SK-N-SH (cell line): ENCODE measurements around the gene MTF1. TPM values are rescaled to one million over a fixed set of nuclear protein-coding genes. Genes with fewer than 3 reads are reported as not detected.

Source experiments
- CTCF ChIA-PET: fragments of 300-600, 350-600 bp; formaldehyde crosslinking; extraction: SDS; loops from one replicate; lab custom pipeline; 2021; lab: Yijun Ruan, JAX
- POLR2A ChIA-PET: fragments of 350-600 bp; sonication (Branson Sonifier 250); formaldehyde crosslinking; extraction: SDS; loops from one replicate; lab custom pipeline; 2020; ENCODE audit warnings: antibody characterized with exemption, inconsistent platforms; lab: Yijun Ruan, JAX
- DNase-seq: peaks from one replicate; pipeline ENCODE4 v3.0.0; 2012
- H2AFZ ChIP-seq: fragments of 200-600 bp; sonication (generic); 2 replicates; pipeline ENCODE4 v1.8.1; 2016; ENCODE audit warnings: antibody characterized with exemption, mild to moderate bottlenecking, low read depth
- H3F3A ChIP-seq: fragments of 200-600 bp; sonication (generic); replicated peaks from 2 replicates; pipeline ENCODE3; 2016; ENCODE audit warnings: antibody characterized with exemption, mild to moderate bottlenecking; ENCODE audit not compliant: insufficient read depth
- H3K27ac ChIP-seq, 2 experiments: fragments of 200-500 bp in 1 of 2; fragments of 200-600 bp in 1 of 2; sonication (Bioruptor generic) in 1 of 2; sonication (generic), shearing (Covaris generic) in 1 of 2; 2 replicates each; pipeline versions ENCODE4 v1.5.1 to v1.6.1; 2014 to 2016; ENCODE audit warnings: low read depth in 2 of 2, inconsistent platforms in 1 of 2, low read length in 1 of 2, mild to moderate bottlenecking in 1 of 2, mixed read lengths in 1 of 2
- H3K27me3 ChIP-seq: fragments of 200-600 bp; sonication (generic), shearing (Covaris generic); 2 replicates; pipeline ENCODE4 v1.6.1; 2016; ENCODE audit warnings: mixed run types; ENCODE audit not compliant: insufficient read depth
- H3K36me3 ChIP-seq, 2 experiments: fragments of 200-500 bp in 1 of 2; fragments of 200-600 bp in 1 of 2; sonication (Bioruptor generic) in 1 of 2; sonication (generic) in 1 of 2; replicated peaks in 1 of 2; 2 replicates each; pipeline versions ENCODE3 to v1.5.1; 2014 to 2016; ENCODE audit warnings: low read length in 1 of 2, mild to moderate bottlenecking in 1 of 2; ENCODE audit not compliant: insufficient read depth in 2 of 2, control insufficient read depth in 1 of 2
- H3K4me1 ChIP-seq, 2 experiments: fragments of 200-500 bp in 1 of 2; fragments of 200-600 bp in 1 of 2; sonication (Bioruptor generic) in 1 of 2; sonication (generic), shearing (Covaris generic) in 1 of 2; 2 replicates each; pipeline versions ENCODE4 v1.5.1 to v1.6.1; 2014 to 2016; ENCODE audit warnings: low read depth in 1 of 2, low read length in 1 of 2, mixed run types in 1 of 2; ENCODE audit not compliant: insufficient read depth in 2 of 2, control insufficient read depth in 1 of 2
- H3K4me2 ChIP-seq: fragments of 200-600 bp; sonication (generic), shearing (Covaris generic); 2 replicates; pipeline ENCODE4 v1.6.1; 2017; ENCODE audit warnings: mixed run types
- H3K4me3 ChIP-seq, 2 experiments: fragments of 200-500 bp in 1 of 2; fragments of 200-600 bp in 1 of 2; sonication (Bioruptor generic) in 1 of 2; sonication (generic), shearing (Covaris generic) in 1 of 2; 2 replicates each; pipeline versions ENCODE4 v1.5.1 to v1.8.1; 2014 to 2016; ENCODE audit warnings: low read depth in 2 of 2, inconsistent platforms in 1 of 2, low read length in 1 of 2, mild to moderate bottlenecking in 1 of 2, mixed read lengths in 1 of 2, moderate library complexity in 1 of 2
- H3K79me2 ChIP-seq: fragments of 200-600 bp; sonication (generic); 2 replicates; pipeline ENCODE4 v1.8.1; 2017; ENCODE audit warnings: mild to moderate bottlenecking; ENCODE audit not compliant: insufficient read depth
- H3K9ac ChIP-seq: fragments of 200-600 bp; sonication (generic); 2 replicates; pipeline ENCODE4 v1.6.1; 2017; ENCODE audit warnings: mixed run types
- H3K9me2 ChIP-seq: fragments of 200-600 bp; sonication (generic); 2 replicates; pipeline ENCODE4 v1.6.1; 2017; ENCODE audit warnings: mixed run types
- H3K9me3 ChIP-seq: fragments of 200-600 bp; sonication (generic); 2 replicates; pipeline ENCODE4 v1.6.1; 2017; ENCODE audit warnings: mixed run types, mild to moderate bottlenecking, moderate library complexity
- H4K20me1 ChIP-seq: fragments of 200-600 bp; sonication (generic); 2 replicates; pipeline ENCODE4 v1.6.1; 2017; ENCODE audit warnings: mild to moderate bottlenecking, mixed run types; ENCODE audit not compliant: insufficient read depth
- CHD2 ChIP-seq: fragments of 150-350 bp; IDR thresholded peaks from 2 replicates; pipeline ENCODE4 v1.6.1; 2018; ENCODE audit warnings: low read length; ENCODE audit not compliant: partially characterized antibody
- EZH2phosphoT487 ChIP-seq: fragments of 200-600 bp; sonication (generic); IDR thresholded peaks from 2 replicates; pipeline ENCODE4 v1.6.1; 2017; ENCODE audit warnings: low read depth, mixed run types, mild to moderate bottlenecking, antibody characterized with exemption, moderate library complexity, borderline replicate concordance
- FOXM1 ChIP-seq: IDR thresholded peaks from 2 replicates; pipeline ENCODE4 v1.4.0; 2012; ENCODE audit warnings: low read depth, mild to moderate bottlenecking
- GATA2 ChIP-seq: sonication (generic); formaldehyde crosslinking; IDR thresholded peaks from 2 replicates; pipeline ENCODE4 v1.5.0; 2020; ENCODE audit warnings: mild to moderate bottlenecking, missing genetic modification reagents
- MEF2A ChIP-seq: IDR thresholded peaks from 2 replicates; pipeline ENCODE4 v1.4.0; 2012; ENCODE audit warnings: low read depth, borderline replicate concordance
- POLR2AphosphoS5 ChIP-seq: IDR thresholded peaks from 2 replicates; pipeline ENCODE4 v1.6.1; 2012; ENCODE audit warnings: low read depth, low read length
- RXRA ChIP-seq: IDR thresholded peaks from 2 replicates; pipeline ENCODE4 v1.4.0; 2012; ENCODE audit warnings: low read depth, mild to moderate bottlenecking, borderline replicate concordance
- SMC3 ChIP-seq: IDR thresholded peaks from 2 replicates; pipeline ENCODE4 v1.6.1; 2012; ENCODE audit warnings: low read depth, low read length, improper control_type of control experiment
- WGBS: methylation state at CpG from one replicate; pipeline ENCODE4 v1.1.6; 2017; ENCODE audit warnings: low lambda C conversion rate; 5-methylcytosine and 5-hydroxymethylcytosine counted together
- polyA plus RNA-seq, 3 experiments: library from polyadenylated mRNA; depleted of rRNA; stranded (reverse); fragments of >200 nt; gene quantifications; 2 replicates each; pipeline ENCODE4 v1.2.3, GENCODE V29; 2012
- TF ChIP-seq, protein P1 (sequence below): fragments of 200-600 bp; sonication (generic); IDR thresholded peaks from 2 replicates; pipeline ENCODE4 v1.6.1; 2017; ENCODE audit warnings: antibody characterized with exemption, mild to moderate bottlenecking, moderate library complexity
- TF ChIP-seq, protein P2 (sequence below): IDR thresholded peaks from 2 replicates; pipeline ENCODE4 v1.4.0; 2012; ENCODE audit warnings: low read depth, borderline replicate concordance
- TF ChIP-seq, protein P3 (sequence below): IDR thresholded peaks from 2 replicates; pipeline ENCODE4 v1.6.1; 2012; ENCODE audit warnings: mild to moderate bottlenecking, low read depth, low read length, moderate library complexity

MTF1 gene
- polyA plus RNA-seq, 1 of the 3 experiments (the other 2 are of a cell fraction): 5.0 TPM

- no peak for DNase-seq
- POLR2A ChIA-PET: interaction anchor here (0.6 kb wide), 1 partner anchor 54 kb away, joined by 3 read pairs; the partner anchor contains the start of gene YRDC
- no peak for TF ChIP-seq EZH2phosphoT487
- no peak for TF ChIP-seq SMC3
- TF ChIP-seq CHD2: no peak
- TF ChIP-seq, protein P1, sequence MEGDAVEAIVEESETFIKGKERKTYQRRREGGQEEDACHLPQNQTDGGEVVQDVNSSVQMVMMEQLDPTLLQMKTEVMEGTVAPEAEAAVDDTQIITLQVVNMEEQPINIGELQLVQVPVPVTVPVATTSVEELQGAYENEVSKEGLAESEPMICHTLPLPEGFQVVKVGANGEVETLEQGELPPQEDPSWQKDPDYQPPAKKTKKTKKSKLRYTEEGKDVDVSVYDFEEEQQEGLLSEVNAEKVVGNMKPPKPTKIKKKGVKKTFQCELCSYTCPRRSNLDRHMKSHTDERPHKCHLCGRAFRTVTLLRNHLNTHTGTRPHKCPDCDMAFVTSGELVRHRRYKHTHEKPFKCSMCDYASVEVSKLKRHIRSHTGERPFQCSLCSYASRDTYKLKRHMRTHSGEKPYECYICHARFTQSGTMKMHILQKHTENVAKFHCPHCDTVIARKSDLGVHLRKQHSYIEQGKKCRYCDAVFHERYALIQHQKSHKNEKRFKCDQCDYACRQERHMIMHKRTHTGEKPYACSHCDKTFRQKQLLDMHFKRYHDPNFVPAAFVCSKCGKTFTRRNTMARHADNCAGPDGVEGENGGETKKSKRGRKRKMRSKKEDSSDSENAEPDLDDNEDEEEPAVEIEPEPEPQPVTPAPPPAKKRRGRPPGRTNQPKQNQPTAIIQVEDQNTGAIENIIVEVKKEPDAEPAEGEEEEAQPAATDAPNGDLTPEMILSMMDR: no peak
- no peak for TF ChIP-seq POLR2AphosphoS5
- TF ChIP-seq, protein P2, sequence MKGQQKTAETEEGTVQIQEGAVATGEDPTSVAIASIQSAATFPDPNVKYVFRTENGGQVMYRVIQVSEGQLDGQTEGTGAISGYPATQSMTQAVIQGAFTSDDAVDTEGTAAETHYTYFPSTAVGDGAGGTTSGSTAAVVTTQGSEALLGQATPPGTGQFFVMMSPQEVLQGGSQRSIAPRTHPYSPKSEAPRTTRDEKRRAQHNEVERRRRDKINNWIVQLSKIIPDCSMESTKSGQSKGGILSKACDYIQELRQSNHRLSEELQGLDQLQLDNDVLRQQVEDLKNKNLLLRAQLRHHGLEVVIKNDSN: no peak
- TF ChIP-seq MEF2A: no peak
- TF ChIP-seq RXRA: no peak
- no peak for TF ChIP-seq GATA2 (CRISPR knock-in tag)
- TF ChIP-seq, protein P3, sequence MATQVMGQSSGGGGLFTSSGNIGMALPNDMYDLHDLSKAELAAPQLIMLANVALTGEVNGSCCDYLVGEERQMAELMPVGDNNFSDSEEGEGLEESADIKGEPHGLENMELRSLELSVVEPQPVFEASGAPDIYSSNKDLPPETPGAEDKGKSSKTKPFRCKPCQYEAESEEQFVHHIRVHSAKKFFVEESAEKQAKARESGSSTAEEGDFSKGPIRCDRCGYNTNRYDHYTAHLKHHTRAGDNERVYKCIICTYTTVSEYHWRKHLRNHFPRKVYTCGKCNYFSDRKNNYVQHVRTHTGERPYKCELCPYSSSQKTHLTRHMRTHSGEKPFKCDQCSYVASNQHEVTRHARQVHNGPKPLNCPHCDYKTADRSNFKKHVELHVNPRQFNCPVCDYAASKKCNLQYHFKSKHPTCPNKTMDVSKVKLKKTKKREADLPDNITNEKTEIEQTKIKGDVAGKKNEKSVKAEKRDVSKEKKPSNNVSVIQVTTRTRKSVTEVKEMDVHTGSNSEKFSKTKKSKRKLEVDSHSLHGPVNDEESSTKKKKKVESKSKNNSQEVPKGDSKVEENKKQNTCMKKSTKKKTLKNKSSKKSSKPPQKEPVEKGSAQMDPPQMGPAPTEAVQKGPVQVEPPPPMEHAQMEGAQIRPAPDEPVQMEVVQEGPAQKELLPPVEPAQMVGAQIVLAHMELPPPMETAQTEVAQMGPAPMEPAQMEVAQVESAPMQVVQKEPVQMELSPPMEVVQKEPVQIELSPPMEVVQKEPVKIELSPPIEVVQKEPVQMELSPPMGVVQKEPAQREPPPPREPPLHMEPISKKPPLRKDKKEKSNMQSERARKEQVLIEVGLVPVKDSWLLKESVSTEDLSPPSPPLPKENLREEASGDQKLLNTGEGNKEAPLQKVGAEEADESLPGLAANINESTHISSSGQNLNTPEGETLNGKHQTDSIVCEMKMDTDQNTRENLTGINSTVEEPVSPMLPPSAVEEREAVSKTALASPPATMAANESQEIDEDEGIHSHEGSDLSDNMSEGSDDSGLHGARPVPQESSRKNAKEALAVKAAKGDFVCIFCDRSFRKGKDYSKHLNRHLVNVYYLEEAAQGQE: no peak
- no peak for TF ChIP-seq FOXM1
- TF ChIP-seq, all 33 proteins: peak for 0
- Histone ChIP-seq H3K36me3 (peaks cover 25 to 34% of the 10 kb centered on the region in 2 experiments), H4K20me1 (no peaks in the 10 kb centered on the region), H3K9me3 (no peaks in the 10 kb centered on the region), H2AFZ (no peak overlapping the region), H3K9me2 (no peaks in the 10 kb centered on the region), H3K4me3 (no peak overlapping the region), H3K27me3 (no peaks in the 10 kb centered on the region), H3K9ac (no peak overlapping the region), H3K4me2 (no peak overlapping the region), H3K79me2 (peaks cover 21% of the 10 kb centered on the region), H3K4me1 (peaks cover 9 to 10% of the 10 kb centered on the region in 2 experiments; a peak in 3 of 4 replicates), H3K27ac (no peak overlapping the region), H3F3A (peaks cover 18% of the 10 kb centered on the region)
- 80% methylated on average over 3 of the region's 3 CpGs for WGBS
- CTCF ChIA-PET: interaction anchor here (0.7 to 1.7 kb wide), 5 partner anchors 12 to 375 kb away, joined by 3 to 4 read pairs (median 3); partner anchors contain the start of gene SF3A3
Measured at GRCh38 chr1:37862330-37862729, 2.9 kb upstream of the MTF1 start.
